Neuronal stem cell (in vitro differentiated cells): ENCODE measurements around the gene CLEC4F.

Experiments
- DNase-seq: peaks from one replicate; pipeline ENCODE4 v3.0.0-alpha.2; 2013; ENCODE audit warnings: low spot score
- H2AFZ ChIP-seq: one replicate; pipeline ENCODE4 v1.6.1; 2013; ENCODE audit warnings: mild to moderate bottlenecking, low read length, inconsistent platforms
- H2AK5ac ChIP-seq: 2 replicates; pipeline ENCODE4 v1.6.1; 2013; ENCODE audit warnings: low read depth, mild to moderate bottlenecking, inconsistent platforms, low read length, moderate library complexity, mixed read lengths
- H2BK120ac ChIP-seq: 2 replicates; pipeline ENCODE4 v1.6.1; 2013; ENCODE audit warnings: low read depth, mild to moderate bottlenecking, inconsistent platforms, low read length, moderate library complexity, mixed read lengths
- H2BK12ac ChIP-seq: one replicate; pipeline ENCODE4 v1.6.1; 2013; ENCODE audit warnings: low read length, inconsistent platforms
- H2BK15ac ChIP-seq: 2 replicates; pipeline ENCODE4 v1.6.1; 2013; ENCODE audit warnings: mild to moderate bottlenecking, low read length, inconsistent platforms, mixed read lengths
- H2BK5ac ChIP-seq: one replicate; pipeline ENCODE4 v1.6.1; 2013; ENCODE audit warnings: inconsistent platforms, mild to moderate bottlenecking, low read length, moderate library complexity
- H3K14ac ChIP-seq: one replicate; pipeline ENCODE4 v1.6.1; 2013; ENCODE audit warnings: low read length, inconsistent platforms
- H3K18ac ChIP-seq: 2 replicates; pipeline ENCODE4 v1.6.1; 2013; ENCODE audit warnings: low read length, inconsistent platforms
- H3K23ac ChIP-seq: 2 replicates; pipeline ENCODE4 v1.6.1; 2013; ENCODE audit warnings: low read depth, mild to moderate bottlenecking, mixed read lengths, low read length, inconsistent platforms; ENCODE audit not compliant: poor library complexity
- H3K27ac ChIP-seq: replicated peaks from 3 replicates; pipeline ENCODE4 v1.5.1; 2013; ENCODE audit warnings: low read length, inconsistent platforms
- H3K27me3 ChIP-seq, 3 experiments: 2 replicates each; pipeline ENCODE4 v1.6.1; 2013; ENCODE audit warnings: low read length in 3 of 3, mild to moderate bottlenecking in 2 of 3, inconsistent platforms in 1 of 3, low read depth in 1 of 3, mixed read lengths in 1 of 3, moderate library complexity in 1 of 3; ENCODE audit not compliant: control insufficient read depth in 3 of 3, insufficient read depth in 3 of 3
- H3K36me3 ChIP-seq, 2 donors: replicated peaks in 1 of 2; 2 replicates each; pipeline ENCODE4 v1.6.1; 2013; ENCODE audit warnings: low read length in 2 of 2; ENCODE audit not compliant: control insufficient read depth in 2 of 2, insufficient read depth in 2 of 2
- H3K4ac ChIP-seq: 2 replicates; pipeline ENCODE4 v1.6.1; 2013; ENCODE audit warnings: inconsistent platforms, mild to moderate bottlenecking, low read length, moderate library complexity
- H3K4me1 ChIP-seq, 2 donors: 1 replicate in 1 of 2; 2 replicates in 1 of 2; pipeline ENCODE4 v1.6.1; 2013; ENCODE audit warnings: low read length in 2 of 2, low read depth in 1 of 2; ENCODE audit not compliant: control insufficient read depth in 2 of 2, insufficient read depth in 1 of 2
- H3K4me2 ChIP-seq: one replicate; pipeline ENCODE4 v1.6.1; 2013; ENCODE audit warnings: mild to moderate bottlenecking, low read length, inconsistent platforms; ENCODE audit not compliant: insufficient read depth, poor library complexity, severe bottlenecking
- H3K4me3 ChIP-seq, 2 donors: 2 replicates each; pipeline ENCODE4 v1.5.1; 2013; ENCODE audit warnings: low read length in 2 of 2, mild to moderate bottlenecking in 2 of 2, inconsistent platforms in 1 of 2, moderate library complexity in 1 of 2
- H3K79me1 ChIP-seq: one replicate; pipeline ENCODE4 v1.6.1; 2013; ENCODE audit warnings: low read depth, mild to moderate bottlenecking, inconsistent platforms, low read length, moderate library complexity
- H3K9ac ChIP-seq: one replicate; pipeline ENCODE4 v1.6.1; 2013; ENCODE audit warnings: mild to moderate bottlenecking, low read depth, low read length, inconsistent platforms; ENCODE audit not compliant: poor library complexity
- H3K9me3 ChIP-seq, 2 donors: replicated peaks in 1 of 2; 2 replicates each; pipeline versions ENCODE3 to v1.6.1; 2013; ENCODE audit warnings: low read length in 2 of 2, mild to moderate bottlenecking in 2 of 2, inconsistent platforms in 1 of 2, low read depth in 1 of 2, mixed read lengths in 1 of 2, moderate library complexity in 1 of 2; ENCODE audit not compliant: control insufficient read depth in 2 of 2, insufficient read depth in 1 of 2
- H4K8ac ChIP-seq: one replicate; pipeline ENCODE4 v1.6.1; 2013; ENCODE audit warnings: low read depth, mild to moderate bottlenecking, inconsistent platforms, low read length, moderate library complexity
- H4K91ac ChIP-seq: one replicate; pipeline ENCODE4 v1.6.1; 2013; ENCODE audit warnings: low read length, low read depth, mild to moderate bottlenecking, inconsistent platforms; ENCODE audit not compliant: poor library complexity
- whole genome bisulfite sequencing, 2 donors: extraction: QIAGEN DNeasy Blood & Tissue Kit; methylation state at CpG; one replicate each; pipeline ENCODE4 v1.1.7; 2013; ENCODE audit warnings: missing lambda C conversion rate in 2 of 2, mixed read lengths in 1 of 2; ENCODE audit not compliant: insufficient read length in 2 of 2, insufficient replicate concordance in 1 of 2; ENCODE audit errors: extremely low coverage in 2 of 2; 5-methylcytosine and 5-hydroxymethylcytosine counted together

Gene CLEC4F

DNA sequence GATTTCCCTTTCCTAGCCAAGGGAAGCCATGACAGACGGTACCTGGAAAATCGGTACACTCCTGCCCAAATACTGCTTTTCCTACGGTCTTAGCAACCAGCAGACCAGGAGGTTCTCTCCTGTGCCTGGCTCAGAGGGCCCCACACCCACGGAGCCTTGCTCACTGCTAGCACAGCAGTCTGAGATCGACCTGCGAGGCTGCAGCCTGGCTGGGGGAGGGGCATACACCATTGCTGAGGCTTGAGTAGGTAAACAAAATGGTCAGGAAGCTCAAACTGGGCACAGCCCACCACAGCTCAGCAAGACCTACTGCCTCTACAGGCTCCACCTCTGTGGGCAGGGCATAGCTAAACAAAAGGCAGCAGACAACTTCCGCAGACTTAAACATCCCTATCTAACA is 22.0 kb upstream of the CLEC4F start:
- no peak for DNase-seq
- no peak overlapping the region for H3K4me3 ChIP-seq
- H3K23ac ChIP-seq: peak overlapping the region; percentile 65

DNA sequence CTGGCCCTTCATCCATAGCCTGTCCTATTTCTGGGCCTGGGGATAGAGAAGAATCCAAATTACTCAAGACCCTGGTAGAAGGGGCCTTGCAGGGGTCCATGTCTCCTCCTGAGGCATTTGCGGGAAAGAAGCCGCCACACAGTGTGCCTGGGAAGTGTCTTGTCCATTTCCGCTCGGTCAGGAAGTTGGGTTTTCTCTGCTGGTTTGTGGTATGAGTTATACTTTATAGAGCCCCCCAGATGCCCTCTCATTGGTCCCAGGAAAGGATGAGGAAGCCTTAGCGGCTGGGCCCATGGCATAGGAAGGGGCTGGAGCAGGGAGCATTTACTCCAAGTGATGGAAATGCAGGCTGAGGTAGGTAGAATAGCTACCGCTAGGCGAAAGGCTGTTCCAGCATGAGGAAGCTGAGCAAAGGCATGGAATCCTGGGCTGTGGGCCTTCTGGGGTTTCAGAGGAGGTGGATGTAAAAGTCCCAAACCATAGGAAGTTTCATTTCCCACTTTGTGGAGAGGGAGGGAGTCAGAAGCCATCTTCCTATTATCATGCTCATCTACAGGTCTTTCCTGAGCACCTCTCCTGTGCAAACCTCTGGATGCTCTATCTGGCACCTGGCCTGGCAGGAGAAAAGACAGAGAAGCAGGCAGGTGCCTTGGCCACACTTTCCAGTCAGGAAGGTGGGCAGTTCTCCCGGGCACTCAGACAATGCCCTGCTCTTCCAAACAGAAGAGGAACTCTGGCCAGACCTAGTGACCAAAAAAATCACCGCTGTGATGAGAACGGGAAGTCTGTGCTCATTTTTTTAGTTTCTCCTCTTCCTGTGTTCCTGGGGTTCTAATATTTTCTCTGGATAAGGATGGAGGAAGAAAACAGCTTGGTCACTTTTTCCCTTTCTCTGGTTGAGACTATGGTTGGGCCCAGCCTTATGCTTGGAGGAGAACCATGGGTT is 17.9 kb upstream of the CLEC4F start:
- Histone ChIP-seq H3K9me3 (no peaks in the 10 kb centered on the region), H4K8ac (no peak overlapping the region), H3K4me1 (peaks cover 0 to 2% of the 10 kb centered on the region in 2 donors), H3K27me3 (peaks cover 0 to 13% (median 0%) of the 10 kb centered on the region in 3 experiments), H3K4me2 (no peak overlapping the region), H3K27ac (no peak overlapping the region), H2BK15ac (no peak overlapping the region), H3K79me1 (no peaks in the 10 kb centered on the region), H3K14ac (no peak overlapping the region), H2AK5ac (no peak overlapping the region), H4K91ac (no peak overlapping the region), H3K36me3 (no peaks in the 10 kb centered on the region), H3K9ac (no peak overlapping the region), H3K4me3 (no peak overlapping the region), H3K4ac (no peak overlapping the region), H2AFZ (no peak overlapping the region), H2BK120ac (no peak overlapping the region), H3K23ac (no peak overlapping the region), H3K18ac (no peak overlapping the region), H2BK5ac (no peak overlapping the region), H2BK12ac (no peak overlapping the region)
- WGBS, 2 donors: no CpG with 5 or more reads among the region's 10 CpGs
- DNase-seq: no peak

More for the DNA sequence above, 22.0 kb upstream of the CLEC4F start:
- H3K4me1 ChIP-seq: peaks cover 0 to 2% of the 10 kb centered on the region in 2 donors
- WGBS, 2 donors: no CpG with 5 or more reads among the region's 7 CpGs
- H2BK15ac ChIP-seq: no peak overlapping the region
- no peak overlapping the region for H4K8ac ChIP-seq
- no peak overlapping the region for H3K4me2 ChIP-seq
- H3K4ac ChIP-seq: no peak overlapping the region
- no peaks in the 10 kb centered on the region for H3K79me1 ChIP-seq
- no peaks in the 10 kb centered on the region for H3K9me3 ChIP-seq
- no peak overlapping the region for H2AK5ac ChIP-seq
- H3K27me3 ChIP-seq: no peaks in the 10 kb centered on the region
- no peak overlapping the region for H3K9ac ChIP-seq
- H3K18ac ChIP-seq: no peak overlapping the region
- H2AFZ ChIP-seq: peak overlapping the region; percentile 68
- no peaks in the 10 kb centered on the region for H3K36me3 ChIP-seq
- H2BK12ac ChIP-seq: no peak overlapping the region
- no peak overlapping the region for H2BK5ac ChIP-seq
- H2BK120ac ChIP-seq: no peak overlapping the region
- no peak overlapping the region for H3K14ac ChIP-seq
- no peak overlapping the region for H4K91ac ChIP-seq
- H3K27ac ChIP-seq: no peak overlapping the region

DNA sequence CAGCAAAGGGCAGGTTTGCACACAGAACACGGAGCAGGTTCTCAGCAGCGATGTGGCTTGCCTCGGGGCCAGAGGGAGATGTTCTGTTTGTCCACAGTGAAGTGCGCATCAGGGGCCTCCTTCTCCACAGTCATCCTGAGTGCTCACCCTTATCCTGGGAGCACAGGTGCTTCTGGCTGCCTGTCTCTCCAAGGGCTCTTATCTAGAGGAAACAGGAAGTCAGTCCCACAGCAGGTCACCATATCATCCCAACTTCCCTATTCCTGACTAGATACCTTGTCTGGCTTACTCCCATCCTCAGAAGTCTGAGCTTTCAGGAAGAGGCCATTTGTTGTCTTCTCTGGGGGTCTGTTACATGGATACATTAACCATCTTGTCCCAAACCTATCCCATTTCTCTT is 15.2 kb upstream of the CLEC4F start, which contains the start of gene CD207:
TSS of gene CD207 (minus strand) at position 174 of the 400 bp plus-strand sequence. CDS start at position 134, 40 bp downstream.
- Histone ChIP-seq H2BK120ac (no peak within 1 kb of the TSS), H3K27ac (no peak within 1 kb of the TSS), H3K79me1 (no peaks in the 10 kb centered on the region), H3K4ac (no peak within 1 kb of the TSS), H3K18ac (peak within 1 kb of the TSS; percentile 88), H2AFZ (no peak within 1 kb of the TSS), H3K4me1 (no peaks in the 10 kb centered on the region), H2BK5ac (no peak within 1 kb of the TSS), H3K27me3 (peaks cover 0 to 18% (median 0%) of the 10 kb centered on the region in 3 experiments), H2AK5ac (no peak within 1 kb of the TSS), H3K23ac (no peak within 1 kb of the TSS), H3K9me3 (no peaks in the 10 kb centered on the region), H2BK12ac (no peak within 1 kb of the TSS), H3K4me2 (no peak within 1 kb of the TSS), H4K91ac (no peak within 1 kb of the TSS), H3K14ac (no peak within 1 kb of the TSS), H2BK15ac (no peak within 1 kb of the TSS), H3K36me3 (no peaks in the 10 kb centered on the region), H3K9ac (no peak within 1 kb of the TSS), H4K8ac (no peak within 1 kb of the TSS), H3K4me3 (no peak within 1 kb of the TSS)
- no peak for DNase-seq
- no CpG with 5 or more reads among the region's 4 CpGs for WGBS, 2 donors

DNA sequence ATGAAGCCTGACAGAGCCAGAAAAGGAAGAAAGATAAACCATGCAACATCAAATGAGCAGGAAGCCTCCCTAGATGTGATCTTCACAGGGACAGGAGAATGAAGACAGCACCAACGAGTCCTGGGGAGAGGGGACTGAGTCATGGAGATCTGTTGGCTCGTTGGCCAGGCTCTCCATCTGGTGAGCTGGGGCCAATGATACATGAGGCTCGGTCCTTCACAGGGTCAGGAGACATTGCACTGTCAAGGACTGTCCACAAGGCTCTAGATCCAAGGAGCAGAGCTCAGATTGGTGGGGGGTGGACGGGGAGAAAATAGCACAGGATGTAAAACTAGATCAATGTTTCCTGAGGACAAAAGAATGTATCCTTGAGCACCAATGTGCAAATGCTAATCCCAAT is 14.5 kb upstream of the CLEC4F start:
- no peak overlapping the region for H3K14ac ChIP-seq
- H3K9me3 ChIP-seq: no peaks in the 10 kb centered on the region
- no peak overlapping the region for H2BK120ac ChIP-seq
- H2AFZ ChIP-seq: no peak overlapping the region
- no peak for DNase-seq
- no peak overlapping the region for H3K4me3 ChIP-seq
- no peak overlapping the region for H2BK5ac ChIP-seq
- H3K36me3 ChIP-seq: no peaks in the 10 kb centered on the region
- no peak overlapping the region for H3K27ac ChIP-seq
- no CpG with 5 or more reads among the region's 4 CpGs for WGBS, 2 donors
- H4K8ac ChIP-seq: no peak overlapping the region
- H3K79me1 ChIP-seq: no peaks in the 10 kb centered on the region
- no peak overlapping the region for H3K4me2 ChIP-seq
- no peaks in the 10 kb centered on the region for H3K4me1 ChIP-seq
- no peak overlapping the region for H3K23ac ChIP-seq
- peaks cover 0 to 25% (median 0%) of the 10 kb centered on the region in 3 experiments for H3K27me3 ChIP-seq
- no peak overlapping the region for H2BK12ac ChIP-seq
- H4K91ac ChIP-seq: no peak overlapping the region
- H3K18ac ChIP-seq: no peak overlapping the region
- no peak overlapping the region for H2AK5ac ChIP-seq
- H3K9ac ChIP-seq: no peak overlapping the region
- H3K4ac ChIP-seq: no peak overlapping the region
- H2BK15ac ChIP-seq: no peak overlapping the region
